H9 (cell line): ENCODE results near the gene F8. TPM values are rescaled to one million over a fixed set of nuclear protein-coding genes. Genes with fewer than 3 reads are reported as not detected.

Experiments used
- DNase-seq: peaks from one replicate; pipeline ENCODE4 v3.0.0-alpha.2; 2017
- H2AFZ ChIP-seq: one replicate; pipeline ENCODE4 v1.6.1; 2013; ENCODE audit warnings: mild to moderate bottlenecking, low read length, control low read depth, moderate library complexity
- H2AK5ac ChIP-seq: 2 replicates; pipeline ENCODE4 v1.6.1; 2013; ENCODE audit warnings: low read length, control low read depth, mixed read lengths; ENCODE audit not compliant: insufficient read length
- H2BK120ac ChIP-seq: one replicate; pipeline ENCODE4 v1.6.1; 2013; ENCODE audit warnings: low read depth, mild to moderate bottlenecking, low read length, control low read depth, inconsistent platforms; ENCODE audit not compliant: poor library complexity, severe bottlenecking
- H2BK12ac ChIP-seq: 2 replicates; pipeline ENCODE4 v1.6.1; 2013; ENCODE audit warnings: low read length, control low read depth, mixed read lengths, low read depth; ENCODE audit not compliant: insufficient read length
- H2BK15ac ChIP-seq: 2 replicates; pipeline ENCODE4 v1.6.1; 2013; ENCODE audit warnings: low read depth, low read length, control low read depth
- H2BK20ac ChIP-seq: one replicate; pipeline ENCODE4 v1.6.1; 2013; ENCODE audit warnings: low read depth, mild to moderate bottlenecking, low read length, control low read depth, inconsistent platforms; ENCODE audit not compliant: poor library complexity, severe bottlenecking
- H2BK5ac ChIP-seq: 2 replicates; pipeline ENCODE4 v1.6.1; 2013; ENCODE audit warnings: low read length, control low read depth, mixed read lengths; ENCODE audit not compliant: insufficient read length
- H3K14ac ChIP-seq: 2 replicates; pipeline ENCODE4 v1.6.1; 2013; ENCODE audit warnings: low read length, control low read depth; ENCODE audit not compliant: insufficient read depth
- H3K18ac ChIP-seq: 2 replicates; pipeline ENCODE4 v1.6.1; 2013; ENCODE audit warnings: low read depth, mild to moderate bottlenecking, mixed read lengths, low read length, control low read depth; ENCODE audit not compliant: insufficient read length
- H3K23ac ChIP-seq: 2 replicates; pipeline ENCODE4 v1.6.1; 2013; ENCODE audit warnings: low read length, control low read depth, mixed read lengths, low read depth; ENCODE audit not compliant: insufficient read length
- H3K23me2 ChIP-seq: 2 replicates; pipeline ENCODE4 v1.6.1; 2013; ENCODE audit warnings: low read depth, mild to moderate bottlenecking, mixed read lengths, low read length, control low read depth; ENCODE audit not compliant: insufficient read length, poor library complexity, severe bottlenecking
- H3K27ac ChIP-seq: 2 replicates; pipeline ENCODE4 v1.5.1; 2013; ENCODE audit warnings: low read length, control low read depth, mixed read lengths, low read depth; ENCODE audit not compliant: insufficient read length
- H3K27me3 ChIP-seq: 2 replicates; pipeline ENCODE4 v1.6.1; 2013; ENCODE audit warnings: low read length, control low read depth, inconsistent platforms; ENCODE audit not compliant: insufficient read depth
- H3K4ac ChIP-seq: 2 replicates; pipeline ENCODE4 v1.6.1; 2013; ENCODE audit warnings: low read depth, mild to moderate bottlenecking, control low read depth, inconsistent platforms, low read length, moderate library complexity
- H3K4me1 ChIP-seq: 2 replicates; pipeline ENCODE4 v1.6.1; 2013; ENCODE audit warnings: low read length, control low read depth, inconsistent platforms; ENCODE audit not compliant: insufficient read depth
- H3K4me2 ChIP-seq: 2 replicates; pipeline ENCODE4 v1.6.1; 2013; ENCODE audit warnings: low read length, control low read depth, mixed read lengths; ENCODE audit not compliant: insufficient read length, insufficient read depth
- H3K56ac ChIP-seq: 2 replicates; pipeline ENCODE4 v1.6.1; 2013; ENCODE audit warnings: low read depth, mild to moderate bottlenecking, mixed read lengths, low read length, control low read depth; ENCODE audit not compliant: insufficient read length
- H3K79me1 ChIP-seq: 2 replicates; pipeline ENCODE4 v1.6.1; 2013; ENCODE audit warnings: low read depth, mild to moderate bottlenecking, moderate library complexity, low read length, control low read depth, inconsistent platforms; ENCODE audit not compliant: insufficient read depth, poor library complexity, severe bottlenecking
- H3K79me2 ChIP-seq: 2 replicates; pipeline ENCODE4 v1.6.1; 2013; ENCODE audit warnings: low read length, control low read depth, inconsistent platforms; ENCODE audit not compliant: insufficient read depth
- H3K9ac ChIP-seq: 2 replicates; pipeline ENCODE4 v1.6.1; 2013; ENCODE audit warnings: low read length, control low read depth, mixed read lengths; ENCODE audit not compliant: insufficient read length; ENCODE audit errors: extremely low read depth
- H3K9me3 ChIP-seq: one replicate; pipeline ENCODE4 v1.6.1; 2013; ENCODE audit warnings: low read depth, low read length, inconsistent platforms; ENCODE audit not compliant: control insufficient read depth
- H3T11ph ChIP-seq: one replicate; pipeline ENCODE4 v1.6.1; 2013; ENCODE audit warnings: mild to moderate bottlenecking, low read length, control low read depth, inconsistent platforms
- H4K20me1 ChIP-seq: one replicate; pipeline ENCODE4 v1.6.1; 2013; ENCODE audit not compliant: control insufficient read depth, insufficient read length, insufficient read depth
- H4K5ac ChIP-seq: 2 replicates; pipeline ENCODE4 v1.6.1; 2013; ENCODE audit warnings: low read depth, mild to moderate bottlenecking, mixed read lengths, low read length, control low read depth; ENCODE audit not compliant: insufficient read length
- H4K8ac ChIP-seq: replicated peaks from 2 replicates; pipeline ENCODE4 v1.6.1; 2013; ENCODE audit warnings: low read length, control low read depth, mixed read lengths, low read depth; ENCODE audit not compliant: insufficient read length
- H4K91ac ChIP-seq: 2 replicates; pipeline ENCODE4 v1.6.1; 2013; ENCODE audit warnings: low read depth, mild to moderate bottlenecking, moderate library complexity, mixed read lengths, low read length, control low read depth; ENCODE audit not compliant: insufficient read length
- H3K27ac Mint-ChIP-seq, 3 experiments: 2 replicates in 2 of 3; 3 replicates in 1 of 3; pipeline ENCODE4 v1.8.0; 2020 to 2021; ENCODE audit warnings: mixed read lengths in 3 of 3, mild to moderate bottlenecking in 1 of 3, moderate library complexity in 1 of 3
- H3K27me3 Mint-ChIP-seq: 2 replicates; pipeline ENCODE4 v1.8.0; 2021; ENCODE audit warnings: low read depth, mild to moderate bottlenecking, moderate library complexity, mixed read lengths
- H3K36me3 Mint-ChIP-seq, 3 experiments: 2 replicates in 2 of 3; 3 replicates in 1 of 3; pipeline ENCODE4 v1.8.0; 2020 to 2021; ENCODE audit warnings: low read depth in 3 of 3, mixed read lengths in 3 of 3; ENCODE audit not compliant: insufficient read depth in 1 of 3
- H3K4me1 Mint-ChIP-seq, 2 experiments: 2 replicates each; pipeline ENCODE4 v1.8.0; 2020; ENCODE audit warnings: mixed read lengths in 2 of 2
- H3K4me3 Mint-ChIP-seq, 2 experiments: 2 replicates in 1 of 2; 3 replicates in 1 of 2; pipeline ENCODE4 v1.8.0; 2020 to 2021; ENCODE audit warnings: mild to moderate bottlenecking in 2 of 2, mixed read lengths in 2 of 2, moderate library complexity in 1 of 2
- H3K9me3 Mint-ChIP-seq, 2 experiments: 2 replicates in 1 of 2; 3 replicates in 1 of 2; pipeline ENCODE4 v1.8.0; 2020; ENCODE audit warnings: mild to moderate bottlenecking in 2 of 2, mixed read lengths in 2 of 2, moderate library complexity in 1 of 2
- CTCF ChIP-seq: fragments of 200-600 bp; sonication (generic); conservative IDR thresholded peaks from 3 replicates; pipeline ENCODE4 v1.8.0; 2021; ENCODE audit warnings: antibody characterized with exemption, mild to moderate bottlenecking
- WGBS: extraction: QIAGEN DNeasy Blood & Tissue Kit; methylation state at CpG from one replicate; pipeline ENCODE4 v1.1.7; 2013; ENCODE audit warnings: missing lambda C conversion rate, low lambda C conversion rate, mixed read lengths; ENCODE audit not compliant: insufficient read length; ENCODE audit errors: extremely low coverage; 5-methylcytosine and 5-hydroxymethylcytosine counted together
- total RNA-seq: library from RNA; stranded (reverse); gene quantifications from 2 replicates; pipeline ENCODE4 v1.2.1, GENCODE V29; 2021

Gene F8
- total RNA-seq, 1 experiment from 2014 or later: 3.1 TPM

GRCh38 chrX:154991476-154991875 is 31.0 kb downstream of the F8 start:
- H4K5ac ChIP-seq: no peak overlapping the region
- no peak overlapping the region for H3K4me3 Mint-ChIP-seq
- H3K27me3 ChIP-seq: no peaks in the 10 kb centered on the region
- H3K4me2 ChIP-seq: no peak overlapping the region
- no peak for DNase-seq
- no peak overlapping the region for H3K27ac Mint-ChIP-seq
- H3K23me2 ChIP-seq: no peaks in the 10 kb centered on the region
- no peak overlapping the region for H2BK120ac ChIP-seq
- 100% methylated on average over 1 of the region's 1 CpG for WGBS
- no peaks in the 10 kb centered on the region for H3K79me1 ChIP-seq
- no peak overlapping the region for H2BK15ac ChIP-seq
- H2BK12ac ChIP-seq: no peak overlapping the region
- no peak overlapping the region for H3K23ac ChIP-seq
- no peak overlapping the region for H4K91ac ChIP-seq
- no peak overlapping the region for H3K9ac ChIP-seq
- H3T11ph ChIP-seq: no peak overlapping the region
- H3K18ac ChIP-seq: no peak overlapping the region
- no peaks in the 10 kb centered on the region for H4K20me1 ChIP-seq
- no peak overlapping the region for H4K8ac ChIP-seq
- peaks cover 40% of the 10 kb centered on the region for H3K9me3 ChIP-seq
- H2AFZ ChIP-seq: no peak overlapping the region
- H3K14ac ChIP-seq: no peak overlapping the region
- H3K27me3 Mint-ChIP-seq: no peaks in the 10 kb centered on the region
- H3K4me1 ChIP-seq: no peaks in the 10 kb centered on the region
- H2BK5ac ChIP-seq: no peak overlapping the region
- peaks cover 0 to 3% (median 0%) of the 10 kb centered on the region in 3 experiments; a peak in 1 of 7 replicates for H3K36me3 Mint-ChIP-seq
- H2BK20ac ChIP-seq: no peak overlapping the region
- H3K4ac ChIP-seq: no peak overlapping the region
- no peaks in the 10 kb centered on the region for H3K4me1 Mint-ChIP-seq
- H3K27ac ChIP-seq: no peak overlapping the region
- H3K79me2 ChIP-seq: no peaks in the 10 kb centered on the region
- H3K9me3 Mint-ChIP-seq: peaks cover 53 to 54% of the 10 kb centered on the region in 2 experiments
- no peak for TF ChIP-seq CTCF
- no peak overlapping the region for H3K56ac ChIP-seq
- H2AK5ac ChIP-seq: no peak overlapping the region
